Osteocyte (in vitro differentiated cells): ENCODE data around the gene MYO1A. TPM values are rescaled to one million over a fixed set of nuclear protein-coding genes. Genes with fewer than 3 reads are reported as not detected.

Experiments
- DNase-seq: peaks from one replicate; pipeline ENCODE4 v3.0.0; 2021; ENCODE audit warnings: mixed read lengths; ENCODE audit not compliant: unreplicated experiment; ENCODE audit errors: extremely low spot score
- H3K27ac Mint-ChIP-seq: one replicate; pipeline ENCODE4 v1.8.0; 2021; ENCODE audit warnings: mild to moderate bottlenecking, mixed read lengths; ENCODE audit not compliant: unreplicated experiment
- H3K27me3 Mint-ChIP-seq: one replicate; pipeline ENCODE4 v1.8.0; 2021; ENCODE audit warnings: mixed read lengths; ENCODE audit not compliant: unreplicated experiment
- H3K36me3 Mint-ChIP-seq: one replicate; pipeline ENCODE4 v1.8.0; 2021; ENCODE audit warnings: mixed read lengths; ENCODE audit not compliant: unreplicated experiment
- H3K4me1 Mint-ChIP-seq: one replicate; pipeline ENCODE4 v1.8.0; 2021; ENCODE audit warnings: mixed read lengths; ENCODE audit not compliant: unreplicated experiment
- H3K4me3 Mint-ChIP-seq: one replicate; pipeline ENCODE4 v1.8.0; 2021; ENCODE audit warnings: mild to moderate bottlenecking, moderate library complexity, mixed read lengths; ENCODE audit not compliant: unreplicated experiment
- H3K9me3 Mint-ChIP-seq: one replicate; pipeline ENCODE4 v1.8.0; 2021; ENCODE audit warnings: mixed read lengths; ENCODE audit not compliant: unreplicated experiment
- CTCF ChIP-seq: fragments of 200-600 bp; sonication (generic); IDR thresholded peaks from 2 replicates; pipeline ENCODE4 v1.5.0; 2021; ENCODE audit warnings: antibody characterized with exemption, mild to moderate bottlenecking, moderate library complexity
- total RNA-seq: library from RNA; stranded (reverse); gene quantifications from 2 replicates; pipeline ENCODE4 v1.2.1, GENCODE V29; 2021

MYO1A gene
- total RNA-seq, 1 donor from 2014 or later, result not detected

GRCh38 chr12:57092876-57093414 lies 43.0 kb upstream of the MYO1A start:
- Mint-ChIP-seq H3K4me3 (peak overlapping the region; percentile 32), H3K27ac (peak overlapping the region; percentile 71), H3K9me3 (no peaks in the 10 kb centered on the region), H3K27me3 (no peaks in the 10 kb centered on the region), H3K36me3 (peaks cover 29% of the 10 kb centered on the region), H3K4me1 (peaks cover 51% of the 10 kb centered on the region)
- no peak for TF ChIP-seq CTCF
- peak; percentile 73 for DNase-seq

- no peaks in the 10 kb centered on the region for H3K9me3 Mint-ChIP-seq
- peaks cover 29% of the 10 kb centered on the region for H3K36me3 Mint-ChIP-seq
- no peaks in the 10 kb centered on the region for H3K27me3 Mint-ChIP-seq
- H3K4me1 Mint-ChIP-seq, result peaks cover 52% of the 10 kb centered on the region
- H3K27ac Mint-ChIP-seq, result peak overlapping the region; percentile 71
- no peak for TF ChIP-seq CTCF
- DNase-seq, result no peak
- H3K4me3 Mint-ChIP-seq, result no peak overlapping the region
Observed at GRCh38 chr12:57092529-57092862, 42.6 kb upstream of the MYO1A start.

GRCh38 chr12:57091638-57092528 lies 42.0 kb upstream of the MYO1A start:
- Mint-ChIP-seq H3K27ac (peak overlapping the region; percentile 50), H3K36me3 (peaks cover 29% of the 10 kb centered on the region), H3K27me3 (no peaks in the 10 kb centered on the region), H3K4me3 (no peak overlapping the region), H3K9me3 (no peaks in the 10 kb centered on the region), H3K4me1 (peaks cover 52% of the 10 kb centered on the region)
- no peak for DNase-seq
- TF ChIP-seq CTCF, result no peak

- Mint-ChIP-seq H3K4me3 (peak overlapping the region; percentile 98), H3K27ac (peak overlapping the region; percentile 69), H3K9me3 (no peaks in the 10 kb centered on the region), H3K4me1 (peaks cover 55% of the 10 kb centered on the region), H3K27me3 (no peaks in the 10 kb centered on the region), H3K36me3 (peaks cover 29% of the 10 kb centered on the region)
- no peak for DNase-seq
- no peak for TF ChIP-seq CTCF
Observed at GRCh38 chr12:57090924-57091637, 41.2 kb upstream of the MYO1A start.

- no peak for DNase-seq
- TF ChIP-seq CTCF, result no peak
- Mint-ChIP-seq H3K27ac (peak overlapping the region; percentile 69), H3K27me3 (no peaks in the 10 kb centered on the region), H3K36me3 (peaks cover 29% of the 10 kb centered on the region), H3K9me3 (no peaks in the 10 kb centered on the region), H3K4me3 (peak overlapping the region; percentile 98), H3K4me1 (peaks cover 60% of the 10 kb centered on the region)
Observed at GRCh38 chr12:57090490-57090889, 40.6 kb upstream of the MYO1A start.
